SK-N-SH (cell line): Measurements from ENCODE around the gene HTR3A.

Experiments used
- CTCF ChIP-seq: fragments of 200-600 bp; sonication (generic); IDR thresholded peaks from 2 replicates; pipeline ENCODE4 v1.6.1; 2017; ENCODE audit warnings: antibody characterized with exemption, mild to moderate bottlenecking, moderate library complexity
- FOXM1 ChIP-seq: IDR thresholded peaks from 2 replicates; pipeline ENCODE4 v1.4.0; 2012; ENCODE audit warnings: low read depth, mild to moderate bottlenecking
- POLR2AphosphoS5 ChIP-seq: IDR thresholded peaks from 2 replicates; pipeline ENCODE4 v1.6.1; 2012; ENCODE audit warnings: low read depth, low read length
- RAD21 ChIP-seq: IDR thresholded peaks from 2 replicates; pipeline ENCODE4 v1.6.1; 2012; ENCODE audit warnings: mild to moderate bottlenecking, low read length
- RCOR1 ChIP-seq: fragments of 150-350 bp; IDR thresholded peaks from 2 replicates; pipeline ENCODE4 v1.6.1; 2017; ENCODE audit warnings: antibody characterized with exemption, low read length
- REST ChIP-seq: IDR thresholded peaks from 2 replicates; pipeline ENCODE4 v1.6.1; 2012; ENCODE audit warnings: mild to moderate bottlenecking, low read depth, low read length, moderate library complexity
- RXRA ChIP-seq: IDR thresholded peaks from 2 replicates; pipeline ENCODE4 v1.4.0; 2012; ENCODE audit warnings: low read depth, mild to moderate bottlenecking, borderline replicate concordance
- YY1 ChIP-seq: IDR thresholded peaks from 2 replicates; pipeline ENCODE4 v1.4.0; 2012; ENCODE audit warnings: low read depth, mild to moderate bottlenecking

GRCh38 chr11:113952070-113952469, 22.8 kb upstream of the HTR3A start:
- TF ChIP-seq CTCF = no peak
- TF ChIP-seq REST = no peak
- TF ChIP-seq RCOR1 = no peak
- TF ChIP-seq FOXM1 = no peak
- no peak for TF ChIP-seq RAD21
- TF ChIP-seq RXRA = no peak
- TF ChIP-seq POLR2AphosphoS5 = no peak
- TF ChIP-seq YY1 = no peak
